Measurements from ENCODE around the gene ZFYVE21.

The ZFYVE21 gene

DNA sequence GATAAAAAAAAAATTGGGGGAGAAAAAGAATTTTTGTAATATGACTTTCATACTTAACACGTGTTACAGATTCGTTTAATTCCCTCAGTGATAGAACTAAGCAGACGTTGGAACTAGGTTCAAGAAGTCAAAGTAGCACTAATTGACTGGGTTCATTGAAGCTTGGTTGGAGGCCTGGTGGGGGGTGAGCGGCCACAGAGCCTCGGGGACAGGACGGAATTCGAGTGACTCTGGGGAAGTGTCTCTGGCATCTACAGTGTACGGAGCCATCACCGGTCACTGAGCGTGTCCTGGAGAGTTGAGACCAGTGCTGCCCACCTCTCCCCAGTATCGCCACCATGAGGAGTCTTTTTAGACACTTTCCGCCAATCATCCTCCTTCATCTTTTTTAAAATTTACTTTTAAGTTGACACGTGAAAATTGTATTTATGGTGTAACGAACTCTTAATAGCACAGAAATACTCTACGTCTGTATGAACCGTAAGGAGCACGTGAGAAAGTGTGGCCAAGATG, 1.3 kb downstream of the ZFYVE21 start:
- peak overlapping the region; percentile 74; the same call in 1 of the 2 replicates for H3K9ac ChIP-seq (ENCODE audit: low read depth, low read length)
- no peaks in the 10 kb centered on the region; the same call in 1 of the 2 replicates for H3K36me3 ChIP-seq (ENCODE audit: insufficient read depth, low read length)
- H3K9me3 ChIP-seq (ENCODE audit: control insufficient read depth, insufficient read depth, low read length): no peaks in the 10 kb centered on the region
- H3K4me1 ChIP-seq (ENCODE audit: insufficient read depth, low read length): peaks cover 5% of the 10 kb centered on the region; the same call in 1 of the 2 replicates

DNA sequence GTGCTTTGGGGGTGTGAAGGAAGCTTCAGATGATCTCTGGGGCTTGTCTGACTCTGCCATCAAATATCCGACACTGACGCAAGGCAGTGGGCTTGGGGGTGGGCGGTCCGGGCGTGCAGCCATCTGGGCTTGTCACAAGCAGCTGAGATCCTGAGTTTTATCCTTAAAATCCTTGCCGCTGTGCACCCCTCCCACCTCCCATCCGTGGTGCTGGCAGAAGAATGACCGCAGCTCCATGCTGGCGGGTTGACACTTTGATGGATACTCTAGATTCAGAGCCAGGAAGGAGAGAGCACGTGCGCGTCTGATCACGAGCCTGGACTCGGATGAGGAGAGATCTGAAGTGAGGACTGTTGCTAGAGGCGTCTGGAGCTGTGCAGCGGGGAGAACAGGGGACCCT, 3.0 kb downstream of the ZFYVE21 start:
- Histone ChIP-seq H3K9ac (ENCODE audit: low read depth, low read length) (no peak overlapping the region), H3K36me3 (ENCODE audit: insufficient read depth, low read length) (no peaks in the 10 kb centered on the region; the same call in 1 of the 2 replicates), H3K9me3 (ENCODE audit: control insufficient read depth, insufficient read depth, low read length) (no peaks in the 10 kb centered on the region), H3K4me1 (ENCODE audit: insufficient read depth, low read length) (peaks cover 5% of the 10 kb centered on the region; the same call in 1 of the 2 replicates)

DNA sequence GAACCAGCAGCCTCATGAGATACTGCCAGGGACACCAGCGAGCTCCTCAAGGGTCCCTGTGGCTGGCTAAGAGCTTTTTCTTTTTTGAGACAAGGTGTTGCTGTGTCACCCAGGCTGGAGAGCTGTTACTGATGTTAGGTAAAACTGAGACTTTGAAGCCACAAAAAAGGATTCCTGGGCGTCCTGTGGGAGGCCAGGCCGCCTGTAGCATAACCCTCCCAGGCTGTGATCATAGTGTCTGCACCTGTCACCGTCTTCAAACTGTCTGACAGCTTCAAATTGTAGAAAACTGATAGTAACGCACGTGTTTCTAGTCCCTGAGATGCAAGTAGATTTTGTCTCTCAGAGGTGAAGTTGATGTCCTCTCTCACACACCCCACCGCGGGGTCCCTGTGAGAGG, 4.1 kb downstream of the ZFYVE21 start:
- H3K4me1 ChIP-seq (ENCODE audit: insufficient read depth, low read length): peaks cover 5% of the 10 kb centered on the region; the same call in 1 of the 2 replicates
- no peaks in the 10 kb centered on the region for H3K9me3 ChIP-seq (ENCODE audit: control insufficient read depth, insufficient read depth, low read length)
- H3K36me3 ChIP-seq (ENCODE audit: insufficient read depth, low read length): no peaks in the 10 kb centered on the region; the same call in 1 of the 2 replicates
- H3K9ac ChIP-seq (ENCODE audit: low read depth, low read length): no peak overlapping the region

DNA sequence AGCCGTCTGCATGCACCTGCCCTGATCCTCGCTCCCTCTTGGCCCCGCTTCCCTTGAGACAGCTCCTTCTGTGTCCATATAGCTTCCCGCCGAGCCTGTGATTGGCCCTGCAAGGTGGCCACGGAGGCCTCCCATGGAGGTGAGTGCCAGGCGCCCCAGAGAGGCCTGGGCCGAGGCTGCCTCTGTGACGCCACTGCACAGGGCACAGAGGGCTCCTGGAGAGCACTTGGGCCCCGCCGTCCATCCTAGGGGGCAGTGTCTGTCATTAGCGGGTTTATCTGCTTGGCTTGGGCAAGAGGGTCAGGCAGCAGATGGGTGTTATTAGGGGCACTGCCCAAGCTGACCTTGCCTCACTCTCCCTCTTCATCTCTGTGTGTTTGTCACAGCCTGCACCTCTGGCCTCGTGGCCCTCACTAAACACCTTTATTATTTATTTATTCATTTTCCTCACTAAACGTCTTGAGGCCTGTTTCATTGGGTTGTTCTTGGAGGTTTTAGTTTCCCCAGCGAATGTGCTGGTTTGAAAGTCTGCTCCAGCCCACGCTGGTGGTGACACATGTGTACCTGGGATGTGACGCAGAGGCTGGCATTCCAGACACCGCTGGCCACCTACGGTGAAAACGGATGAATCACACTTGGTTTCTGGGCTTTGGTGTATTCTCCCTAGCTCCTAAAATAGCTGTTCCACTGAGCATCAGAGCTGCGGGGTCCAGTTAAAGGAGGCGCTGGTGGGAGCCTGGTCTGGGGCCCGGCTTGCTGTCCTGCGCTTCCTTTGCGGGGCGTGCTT, 5.9 kb downstream of the ZFYVE21 start:
- no peaks in the 10 kb centered on the region; the same call in none of the 2 replicates for H3K36me3 ChIP-seq (ENCODE audit: insufficient read depth, low read length)
- H3K9ac ChIP-seq (ENCODE audit: low read depth, low read length): no peak overlapping the region
- H3K9me3 ChIP-seq (ENCODE audit: control insufficient read depth, insufficient read depth, low read length): no peaks in the 10 kb centered on the region
- peaks cover 5% of the 10 kb centered on the region; the same call in 1 of the 2 replicates for H3K4me1 ChIP-seq (ENCODE audit: insufficient read depth, low read length)

DNA sequence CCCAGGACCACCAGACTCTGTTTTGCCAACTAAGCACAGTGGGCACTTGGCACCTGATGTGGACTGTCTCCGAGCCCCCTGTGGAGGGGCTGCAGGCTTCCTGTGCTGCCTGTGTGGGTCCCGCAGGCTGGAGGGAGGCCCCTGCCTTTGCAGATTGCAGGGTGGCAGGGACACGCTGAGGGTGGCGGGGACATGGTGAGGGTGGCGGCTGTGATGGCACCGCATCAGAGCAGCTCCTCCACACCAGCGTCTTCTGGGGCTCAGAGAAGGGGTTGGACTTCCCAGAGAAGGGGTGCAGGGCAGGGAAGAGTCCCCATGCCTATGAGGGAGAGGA, 8.1 kb downstream of the ZFYVE21 start:
- no peak overlapping the region for H3K9ac ChIP-seq (ENCODE audit: low read depth, low read length)
- no peaks in the 10 kb centered on the region for H3K4me1 ChIP-seq (ENCODE audit: insufficient read depth, low read length)
- no peaks in the 10 kb centered on the region for H3K9me3 ChIP-seq (ENCODE audit: control insufficient read depth, insufficient read depth, low read length)
- H3K36me3 ChIP-seq (ENCODE audit: insufficient read depth, low read length): peaks cover under 1% of the 10 kb centered on the region; the same call in 1 of the 2 replicates

DNA sequence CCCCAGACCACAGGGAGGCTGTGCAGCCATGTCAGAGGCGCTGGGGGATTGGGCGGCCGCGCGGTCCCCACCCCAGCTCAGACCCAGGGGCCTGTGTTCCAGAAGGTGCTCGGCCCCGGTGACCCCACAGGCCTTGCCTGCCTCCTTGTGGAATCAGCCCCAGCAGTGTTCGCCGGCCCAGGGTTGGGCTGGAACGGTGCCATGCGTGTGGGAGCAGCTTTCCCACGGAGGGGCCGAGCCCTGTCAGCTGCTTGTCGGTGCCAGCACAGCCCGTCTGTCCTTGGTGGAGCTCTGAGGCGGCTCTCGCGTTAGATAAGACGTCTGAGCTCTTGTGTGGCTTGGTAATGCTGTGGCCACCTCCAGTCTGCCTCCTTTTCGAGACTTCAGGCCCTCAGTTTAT, 8.5 kb downstream of the ZFYVE21 start:
- H3K36me3 ChIP-seq (ENCODE audit: insufficient read depth, low read length): peaks cover 4% of the 10 kb centered on the region; the same call in 1 of the 2 replicates
- no peaks in the 10 kb centered on the region for H3K4me1 ChIP-seq (ENCODE audit: insufficient read depth, low read length)
- H3K9me3 ChIP-seq (ENCODE audit: control insufficient read depth, insufficient read depth, low read length): no peaks in the 10 kb centered on the region
- H3K9ac ChIP-seq (ENCODE audit: low read depth, low read length): no peak overlapping the region

DNA sequence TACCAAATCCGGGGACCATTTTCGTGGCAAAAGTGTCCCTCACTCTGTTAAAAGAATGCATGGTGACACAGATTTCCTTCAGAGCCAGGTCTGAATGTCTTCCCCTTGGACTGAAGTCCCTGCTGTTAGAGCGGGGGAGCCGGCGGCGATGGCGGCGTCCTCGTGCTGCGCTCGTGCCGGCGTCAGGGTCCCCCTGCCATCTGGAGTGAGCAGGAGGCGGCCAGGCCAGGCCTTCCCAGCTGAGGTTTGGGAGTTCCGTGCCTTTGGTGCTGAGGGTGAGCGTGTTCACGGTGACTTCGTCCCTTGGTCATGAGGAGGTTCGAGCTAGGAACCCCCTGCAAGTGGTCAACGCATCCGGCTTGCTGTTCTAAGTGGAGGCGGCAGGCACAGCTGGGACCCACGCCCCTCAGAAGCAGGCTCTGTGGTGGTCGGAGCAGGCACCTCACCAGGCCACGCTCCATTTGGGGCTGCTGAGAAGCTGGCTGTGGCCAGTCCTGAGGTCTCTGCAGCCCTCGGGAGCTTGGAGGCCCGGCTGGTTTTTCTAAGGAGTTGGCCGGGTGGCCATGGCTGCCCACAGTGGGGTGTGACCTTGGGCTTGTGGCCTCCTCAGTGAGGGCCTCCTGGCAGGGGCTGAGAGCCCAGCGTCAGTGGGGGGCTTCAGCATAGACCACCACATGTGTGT, 9.5 kb downstream of the ZFYVE21 start:
- H3K9me3 ChIP-seq (ENCODE audit: control insufficient read depth, insufficient read depth, low read length): no peaks in the 10 kb centered on the region
- H3K4me1 ChIP-seq (ENCODE audit: insufficient read depth, low read length): no peaks in the 10 kb centered on the region
- H3K36me3 ChIP-seq (ENCODE audit: insufficient read depth, low read length): peaks cover 4% of the 10 kb centered on the region; the same call in 1 of the 2 replicates
- no peak overlapping the region for H3K9ac ChIP-seq (ENCODE audit: low read depth, low read length)

DNA sequence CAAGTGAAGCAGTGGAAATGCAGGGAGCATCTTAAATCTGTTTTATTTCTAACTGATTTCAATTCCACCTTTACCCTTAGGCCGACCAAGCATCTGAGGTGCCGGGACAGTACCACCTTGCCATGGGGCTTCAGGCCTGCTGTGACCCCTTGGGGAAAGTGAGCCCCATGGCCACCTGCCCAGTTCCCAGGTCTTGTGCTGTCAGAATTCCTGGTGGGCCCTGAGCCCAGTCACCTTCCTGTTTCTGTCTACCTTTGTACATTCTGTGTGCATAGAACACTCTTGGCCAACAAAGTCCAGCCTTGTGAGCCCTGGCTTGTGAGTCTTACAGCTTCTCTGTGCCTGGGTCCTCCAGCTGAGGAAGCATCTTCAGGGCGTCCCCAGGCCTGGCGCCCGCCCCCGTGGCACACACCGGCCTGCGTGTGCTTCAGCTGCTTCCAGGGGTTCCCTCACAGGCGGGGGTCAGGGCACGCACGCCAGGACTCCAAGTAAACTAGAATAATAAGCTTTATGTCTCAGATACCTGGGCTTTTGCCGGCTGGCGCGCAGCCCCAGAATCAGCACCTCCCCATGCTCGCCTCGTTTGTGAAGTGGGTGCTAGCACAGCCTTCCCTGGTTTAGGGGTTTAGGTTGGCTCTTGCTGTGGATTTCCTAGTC, 10.3 kb downstream of the ZFYVE21 start:
- Histone ChIP-seq H3K36me3 (ENCODE audit: insufficient read depth, low read length) (peaks cover 4% of the 10 kb centered on the region; the same call in 1 of the 2 replicates), H3K9ac (ENCODE audit: low read depth, low read length) (no peak overlapping the region), H3K9me3 (ENCODE audit: control insufficient read depth, insufficient read depth, low read length) (no peaks in the 10 kb centered on the region), H3K4me1 (ENCODE audit: insufficient read depth, low read length) (no peaks in the 10 kb centered on the region)

DNA sequence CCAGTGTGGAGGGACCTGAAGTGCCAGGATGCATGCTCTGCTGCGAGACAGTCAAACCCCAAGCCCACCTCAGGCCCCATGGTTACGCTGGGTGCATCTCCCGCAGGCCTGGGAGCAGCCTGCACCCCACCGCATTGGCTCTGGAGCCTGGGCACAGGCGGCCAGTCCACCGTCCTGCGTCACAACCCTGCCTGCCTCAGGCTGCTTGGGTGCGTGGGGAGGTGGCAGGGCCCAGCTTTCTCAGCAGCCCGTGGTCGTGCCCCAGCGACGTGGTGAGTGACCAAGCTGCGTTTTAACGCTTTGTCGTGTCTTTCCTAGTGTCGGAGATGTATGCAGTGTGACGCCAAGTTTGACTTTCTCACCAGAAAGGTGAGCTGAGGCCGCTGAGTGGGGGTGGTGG, 10.9 kb downstream of the ZFYVE21 start:
- Histone ChIP-seq H3K9ac (ENCODE audit: low read depth, low read length) (no peak overlapping the region), H3K9me3 (ENCODE audit: control insufficient read depth, insufficient read depth, low read length) (no peaks in the 10 kb centered on the region), H3K4me1 (ENCODE audit: insufficient read depth, low read length) (no peaks in the 10 kb centered on the region), H3K36me3 (ENCODE audit: insufficient read depth, low read length) (peaks cover 4% of the 10 kb centered on the region)

DNA sequence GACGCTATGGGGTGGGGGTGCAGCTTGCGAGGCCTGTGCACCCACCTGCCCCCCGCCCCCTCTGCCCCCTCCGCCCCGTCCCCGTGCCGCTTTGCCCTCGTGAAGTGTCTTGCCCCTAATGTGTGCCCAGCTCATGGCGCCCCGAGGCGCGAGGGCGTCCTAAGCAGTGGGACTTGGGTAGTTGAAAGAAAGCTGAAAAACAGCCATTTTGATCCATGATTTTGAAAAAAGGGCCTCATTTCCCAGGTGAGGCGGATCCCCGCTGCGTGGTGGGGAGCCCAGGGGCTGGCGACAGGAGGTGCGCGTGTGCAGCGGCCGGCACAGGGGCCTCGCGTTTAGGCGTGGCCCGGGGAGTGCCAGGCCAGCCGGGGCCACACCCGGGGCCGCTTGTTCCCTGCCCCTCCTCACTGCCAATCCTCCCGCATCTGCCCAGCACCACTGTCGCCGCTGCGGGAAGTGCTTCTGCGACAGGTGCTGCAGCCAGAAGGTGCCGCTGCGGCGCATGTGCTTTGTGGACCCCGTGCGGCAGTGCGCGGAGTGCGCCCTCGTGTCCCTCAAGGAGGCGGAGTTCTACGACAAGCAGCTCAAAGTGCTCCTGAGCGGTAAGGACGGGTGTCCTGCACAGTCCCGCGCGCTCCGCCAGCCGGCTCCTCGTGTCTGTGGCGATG, 11.8 kb downstream of the ZFYVE21 start:
- peaks cover 4% of the 10 kb centered on the region for H3K36me3 ChIP-seq (ENCODE audit: insufficient read depth, low read length)
- no peak overlapping the region for H3K9ac ChIP-seq (ENCODE audit: low read depth, low read length)
- no peaks in the 10 kb centered on the region for H3K9me3 ChIP-seq (ENCODE audit: control insufficient read depth, insufficient read depth, low read length)
- no peaks in the 10 kb centered on the region for H3K4me1 ChIP-seq (ENCODE audit: insufficient read depth, low read length)

DNA sequence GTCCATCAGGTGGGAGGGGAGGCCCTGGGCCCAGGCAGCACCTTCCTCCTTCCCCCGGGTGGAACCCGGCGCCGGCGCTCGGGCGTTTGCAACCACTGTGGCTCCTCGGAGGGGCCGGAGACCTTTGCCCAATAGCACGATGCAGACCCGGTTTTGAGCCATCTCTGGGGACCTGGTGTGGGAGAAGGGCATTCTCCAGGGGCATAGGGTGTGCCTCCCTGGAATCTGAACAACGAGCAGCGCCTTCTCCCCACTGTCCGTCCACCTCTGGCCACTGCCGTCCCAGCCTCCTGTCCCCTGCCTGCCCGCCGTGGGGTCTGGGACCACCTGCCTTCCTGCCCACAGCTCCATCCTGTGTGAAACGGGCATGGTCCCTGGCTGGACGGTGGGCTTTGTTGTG, 12.5 kb downstream of the ZFYVE21 start:
- H3K4me1 ChIP-seq (ENCODE audit: insufficient read depth, low read length): no peaks in the 10 kb centered on the region
- peaks cover 4% of the 10 kb centered on the region for H3K36me3 ChIP-seq (ENCODE audit: insufficient read depth, low read length)
- no peak overlapping the region for H3K9ac ChIP-seq (ENCODE audit: low read depth, low read length)
- H3K9me3 ChIP-seq (ENCODE audit: control insufficient read depth, insufficient read depth, low read length): no peaks in the 10 kb centered on the region

DNA sequence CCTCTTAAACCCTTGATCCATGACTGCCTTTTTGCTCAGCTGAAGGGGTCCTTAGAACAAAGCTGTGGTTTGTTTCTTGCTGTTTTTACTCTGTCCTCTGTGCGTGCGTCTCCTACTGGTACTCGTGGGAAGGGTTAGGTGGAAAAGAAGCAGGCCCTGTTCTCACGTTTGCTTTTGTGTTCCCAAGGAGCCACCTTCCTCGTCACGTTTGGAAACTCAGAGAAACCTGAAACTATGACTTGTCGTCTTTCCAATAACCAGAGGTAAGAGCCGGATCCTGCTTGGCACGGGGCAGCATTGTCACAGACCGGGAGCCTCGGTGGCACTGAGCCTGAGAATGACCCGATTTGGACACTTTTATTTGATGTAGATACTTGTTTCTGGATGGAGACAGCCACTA, 13.1 kb downstream of the ZFYVE21 start:
- no peak overlapping the region for H3K9ac ChIP-seq (ENCODE audit: low read depth, low read length)
- H3K4me1 ChIP-seq (ENCODE audit: insufficient read depth, low read length): no peaks in the 10 kb centered on the region
- no peaks in the 10 kb centered on the region for H3K9me3 ChIP-seq (ENCODE audit: control insufficient read depth, insufficient read depth, low read length)
- peaks cover 4% of the 10 kb centered on the region for H3K36me3 ChIP-seq (ENCODE audit: insufficient read depth, low read length)

DNA sequence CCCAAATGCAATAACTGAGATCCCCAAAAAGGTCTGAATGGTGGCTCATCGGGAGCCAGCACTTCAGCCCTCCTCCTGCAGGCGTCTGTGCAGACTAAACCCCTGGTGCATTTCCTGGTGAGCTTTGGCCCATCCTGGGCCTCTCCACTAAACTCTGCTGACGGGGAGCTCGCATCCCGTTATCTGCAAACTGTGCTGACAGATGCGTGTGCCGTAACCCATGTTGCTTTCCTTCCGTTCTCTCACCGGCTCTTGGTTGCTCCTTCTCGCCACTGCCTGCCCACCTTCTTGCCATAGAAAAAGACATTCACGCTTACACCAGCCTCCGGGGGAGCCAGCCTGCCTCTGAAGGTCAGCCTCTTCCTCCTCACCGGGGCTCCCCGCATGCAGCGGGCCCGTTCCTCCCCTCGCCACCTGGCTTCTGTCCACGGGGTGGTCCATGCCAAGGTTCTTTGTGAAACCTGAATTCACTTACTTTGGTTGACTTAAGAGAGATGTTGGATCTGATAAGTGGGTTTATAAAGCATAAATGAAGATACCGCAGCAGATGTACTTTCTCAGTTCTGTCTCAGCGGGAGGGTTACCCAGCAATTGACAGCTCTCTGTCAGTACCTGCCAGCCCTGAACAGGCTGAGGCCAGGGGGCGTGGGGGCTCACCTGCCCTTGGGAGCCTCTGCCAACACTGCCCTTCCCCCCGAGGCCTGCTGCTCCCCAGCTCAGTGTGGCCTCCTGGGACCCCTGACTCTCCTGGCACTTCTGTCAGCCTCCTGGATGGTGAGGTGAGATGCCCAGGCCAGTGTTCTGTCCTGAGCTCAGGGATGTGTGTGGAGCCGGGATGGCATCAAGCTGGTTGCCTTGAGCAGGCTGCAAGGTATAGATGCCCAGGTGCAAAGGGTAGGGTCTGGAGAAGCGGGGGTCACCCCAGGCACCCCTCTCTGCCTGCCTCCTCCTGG, 14.2 kb downstream of the ZFYVE21 start:
- H3K4me1 ChIP-seq (ENCODE audit: insufficient read depth, low read length): no peaks in the 10 kb centered on the region
- no peak overlapping the region for H3K9ac ChIP-seq (ENCODE audit: low read depth, low read length)
- H3K36me3 ChIP-seq (ENCODE audit: insufficient read depth, low read length): peaks cover 4% of the 10 kb centered on the region
- H3K9me3 ChIP-seq (ENCODE audit: control insufficient read depth, insufficient read depth, low read length): no peaks in the 10 kb centered on the region
